GM21390 (cell line): ENCODE measurements around the gene VRK3.
"Not testable (repeated sequence)": the region's sequence is repeated elsewhere in the genome, so short reads cannot be mapped to it uniquely, and the experiment has no call there.

ENCODE experiments used
- ATAC-seq: cut with Tn5 transposase; IDR thresholded peaks from one replicate; pipeline ENCODE4 v1.9.1; 2021; ENCODE audit not compliant: unreplicated experiment

The VRK3 gene

DNA sequence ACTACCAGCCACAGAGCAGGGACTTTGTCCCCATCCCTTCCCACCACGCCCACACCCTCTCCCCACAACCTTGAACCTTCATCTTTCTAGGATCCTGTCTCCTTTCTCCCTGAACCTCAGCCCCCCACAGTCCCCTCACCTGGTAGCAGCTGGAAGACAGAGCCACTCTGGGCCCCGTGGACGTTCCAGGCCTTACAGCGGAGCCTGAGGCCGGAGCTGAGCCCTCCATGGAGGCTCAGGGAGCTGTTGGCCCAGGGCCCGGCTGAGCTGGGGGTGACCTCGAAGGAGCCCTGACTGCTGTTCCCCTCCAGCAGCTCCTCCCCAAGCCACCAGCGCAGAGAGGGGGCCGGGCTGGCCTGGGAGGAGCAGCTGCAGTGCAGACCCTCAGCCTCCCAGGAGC lies 67.0 kb downstream of the VRK3 start:
- not testable (repeated sequence) for ATAC-seq

GRCh38 chr19:49957262-49957915 lies 67.8 kb downstream of the VRK3 start:
- no peak for ATAC-seq

- ATAC-seq = no peak
These were observed 69.1 kb downstream of the VRK3 start for GRCh38 chr19:49956115-49956495.

DNA sequence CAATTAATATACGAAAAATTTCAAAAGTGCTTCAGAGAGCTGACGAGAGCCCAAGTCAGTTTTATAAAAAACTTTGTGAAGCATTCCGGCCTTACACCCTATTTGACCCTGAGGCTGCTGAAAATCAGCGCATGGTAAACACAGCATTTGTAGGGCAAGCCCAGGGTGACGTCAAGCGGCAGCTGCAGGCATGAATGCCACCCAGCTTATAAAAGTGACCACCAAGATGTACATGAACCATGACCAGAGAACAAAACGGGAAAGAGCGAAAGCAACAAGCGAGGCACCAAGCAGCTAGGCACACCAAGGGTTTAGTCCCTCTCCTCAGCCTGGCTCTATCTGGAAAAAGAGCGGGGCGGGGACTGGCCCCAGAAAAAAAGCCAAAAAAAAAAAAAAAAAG lies 70.2 kb downstream of the VRK3 start:
- no peak for ATAC-seq

DNA sequence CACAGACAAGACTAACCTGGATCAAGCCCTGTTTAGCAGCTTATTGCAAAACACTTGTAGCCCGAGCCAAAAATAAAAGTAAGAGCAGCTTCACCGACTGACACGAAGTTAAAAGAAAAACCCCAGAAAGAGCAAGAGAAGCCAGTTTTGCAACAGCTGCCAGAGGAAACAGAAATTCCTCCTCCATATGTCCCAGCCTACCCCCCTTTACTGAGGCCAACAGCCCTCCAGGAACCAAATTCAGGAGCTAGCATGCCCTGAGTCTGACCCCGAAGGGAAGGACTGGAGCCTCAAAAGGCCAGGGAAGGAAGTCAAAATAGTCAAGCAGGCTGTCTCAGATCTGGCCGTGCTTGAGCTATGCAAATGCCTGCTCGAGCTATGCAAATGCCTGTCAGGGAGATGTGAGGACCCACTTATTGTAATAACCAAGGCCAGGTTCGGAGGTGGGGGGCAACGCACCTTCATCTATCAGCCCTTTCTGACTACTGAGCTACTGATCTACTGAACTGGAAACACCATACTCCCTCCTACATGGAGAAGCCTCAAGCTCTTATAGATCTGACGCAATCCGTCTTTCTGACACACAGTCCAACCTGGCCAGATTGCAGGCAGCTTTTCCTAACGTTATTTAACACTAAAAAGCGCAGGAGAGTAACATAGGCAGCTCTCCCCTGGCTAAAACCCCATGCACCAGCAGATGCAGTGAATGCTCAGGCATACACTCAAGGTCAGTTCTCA lies 70.9 kb downstream of the VRK3 start:
- no peak for ATAC-seq

DNA sequence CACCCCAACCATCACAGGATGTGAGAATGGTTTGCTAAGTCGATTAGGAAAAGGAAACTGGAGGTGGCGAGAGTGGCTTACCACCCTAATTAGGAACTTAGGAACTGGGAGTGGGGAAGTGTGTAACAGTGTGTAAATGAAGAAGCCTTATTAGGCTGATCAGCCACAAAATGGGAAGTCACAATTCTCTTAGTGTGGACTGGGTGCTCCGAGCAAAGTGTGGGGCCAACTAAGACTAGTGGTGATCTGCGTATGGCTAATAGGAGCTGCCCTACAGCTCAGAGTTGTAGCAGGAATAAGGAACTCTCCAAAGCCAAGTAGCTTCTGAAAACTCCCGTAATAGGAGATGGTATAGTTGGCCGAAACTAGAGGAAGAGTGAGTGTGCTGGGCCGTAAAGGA lies 71.8 kb downstream of the VRK3 start:
- ATAC-seq = no peak

DNA sequence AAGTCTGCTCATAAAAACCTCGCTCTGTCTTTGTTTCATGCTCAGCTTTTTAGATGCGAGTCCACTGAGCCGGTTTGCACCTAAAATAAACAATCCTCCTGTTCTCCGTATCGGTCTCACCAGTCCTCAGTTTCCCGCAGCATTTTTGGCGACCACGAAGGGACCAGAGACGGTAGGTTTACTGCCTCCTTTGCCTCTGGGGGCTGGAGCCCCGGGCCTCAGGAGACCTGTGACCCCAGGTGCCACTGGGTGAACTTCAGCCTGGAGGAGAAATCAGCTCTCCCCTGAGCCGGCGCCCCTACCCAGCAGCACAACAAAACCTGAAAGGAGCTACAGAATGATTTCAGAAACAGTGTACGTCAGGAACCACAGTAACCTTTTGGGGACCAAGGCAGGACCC lies 72.3 kb downstream of the VRK3 start:
- ATAC-seq = no peak

- no peak for ATAC-seq
These were observed 72.7 kb downstream of the VRK3 start for GRCh38 chr19:49952479-49952836.

DNA sequence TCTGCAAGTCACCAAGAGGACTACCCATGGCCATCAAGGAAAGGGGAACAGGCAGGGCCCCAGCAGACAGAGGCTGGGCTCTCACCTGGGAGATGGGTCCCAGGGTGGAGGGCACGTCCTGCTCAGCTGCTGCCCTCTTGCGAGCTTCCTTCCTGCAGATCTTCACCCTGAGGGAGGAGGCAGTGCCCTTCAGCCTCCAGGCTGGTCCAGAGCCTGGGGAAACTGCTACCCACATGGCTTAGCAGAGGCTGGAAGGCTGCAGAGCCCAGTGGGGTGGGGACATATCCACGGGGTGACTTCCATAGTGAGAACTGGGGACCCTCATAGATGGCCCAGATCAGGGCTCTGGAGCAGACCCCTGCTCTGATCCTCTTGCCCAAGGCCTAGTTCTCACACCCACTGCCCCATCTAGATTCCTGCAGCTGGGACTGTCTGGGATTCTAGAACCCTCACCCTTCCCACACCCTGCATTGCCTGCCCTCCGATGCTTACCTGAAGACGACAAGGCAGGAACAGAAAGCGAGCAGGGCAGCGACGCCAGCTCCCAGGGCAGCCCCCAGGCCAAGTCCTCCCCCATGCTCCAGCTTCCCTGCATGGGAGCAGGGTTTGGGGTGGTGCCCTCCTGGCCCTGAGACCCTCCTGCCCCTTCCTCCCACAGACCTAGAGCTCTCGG lies 73.2 kb downstream of the VRK3 start:
- no peak for ATAC-seq

GRCh38 chr19:49950956-49951526 lies 74.1 kb downstream of the VRK3 start:
- ATAC-seq = no peak

DNA sequence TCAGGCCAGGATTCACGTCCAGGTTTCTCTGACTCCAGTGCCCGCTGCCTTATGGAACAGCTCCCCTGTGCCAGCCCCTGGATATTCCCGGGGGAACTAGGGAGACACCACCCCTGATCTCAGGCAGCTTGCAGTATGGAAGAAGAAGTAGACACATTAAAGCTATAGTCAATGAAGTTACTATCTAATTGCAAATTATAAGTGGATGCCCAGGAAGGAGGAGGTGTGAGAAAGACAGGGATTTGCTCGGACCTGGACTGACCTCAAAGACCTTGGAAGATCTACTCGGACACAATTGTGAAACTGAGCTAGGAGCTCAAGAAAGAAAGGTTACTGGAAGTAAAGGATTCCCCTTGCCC lies 74.6 kb downstream of the VRK3 start:
- no peak for ATAC-seq

GRCh38 chr19:49949742-49950589 lies 75.2 kb downstream of the VRK3 start:
- no peak for ATAC-seq

DNA sequence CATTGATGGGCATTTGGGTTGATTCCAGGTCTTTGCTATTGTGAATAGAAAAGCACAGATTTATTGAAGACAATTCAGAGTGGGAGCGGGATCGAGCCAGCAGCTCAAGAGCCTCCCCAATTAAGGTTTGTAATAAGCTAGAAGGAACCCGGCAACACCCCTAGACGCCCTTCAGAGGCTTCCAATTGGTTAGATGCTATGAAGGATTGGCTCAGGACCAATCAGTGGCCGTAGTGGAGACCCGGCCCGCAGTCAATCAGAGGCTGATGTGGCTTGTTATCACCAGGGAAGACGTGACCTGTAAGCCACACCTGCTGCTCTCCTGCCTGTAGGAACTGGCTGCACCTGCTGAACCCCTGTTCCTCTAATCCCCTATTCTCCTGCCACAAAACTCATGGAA lies 78.8 kb downstream of the VRK3 start:
- no peak for ATAC-seq

DNA sequence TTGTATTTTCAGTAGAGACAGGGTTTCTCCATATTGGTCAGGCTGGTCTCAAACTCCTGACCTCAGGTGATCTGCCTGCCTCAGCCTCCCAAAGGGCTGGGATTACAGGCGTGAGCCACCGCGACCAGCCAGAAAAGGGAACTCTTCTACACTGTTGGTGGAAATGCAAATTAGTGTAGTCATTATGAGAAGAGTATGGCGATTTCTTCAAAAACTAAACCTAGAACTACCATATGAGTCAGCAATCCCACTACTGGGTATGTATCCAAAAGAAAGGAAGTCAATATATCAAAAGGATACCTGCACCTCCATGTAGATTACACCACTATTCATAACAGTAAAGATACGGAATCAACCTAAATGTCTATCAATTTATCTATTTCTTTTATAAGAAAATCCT lies 80.6 kb downstream of the VRK3 start:
- not testable (repeated sequence) for ATAC-seq

- no peak for ATAC-seq
These were observed 84.7 kb downstream of the VRK3 start for GRCh38 chr19:49940482-49940791.

GRCh38 chr19:49939721-49940481 lies 85.3 kb downstream of the VRK3 start:
- ATAC-seq = no peak

- ATAC-seq = no peak
These were observed 86.5 kb downstream of the VRK3 start for GRCh38 chr19:49938662-49939061.

- ATAC-seq = no peak
These were observed 87.3 kb downstream of the VRK3 start for GRCh38 chr19:49937750-49938381.

- no peak for ATAC-seq
These were observed 88.6 kb downstream of the VRK3 start for GRCh38 chr19:49936549-49936948.

- no peak for ATAC-seq
These were observed 91.5 kb downstream of the VRK3 start for GRCh38 chr19:49933643-49934042.
